Esophagus mucosa (tissue), 1 donor: ENCODE data around the gene SYNE1. TPM values are rescaled to one million over a fixed set of nuclear protein-coding genes. Genes with fewer than 3 reads are reported as not detected.

Experiments
- ATAC-seq: fragments of 200-7000 bp; cut with Tn5 transposase; one replicate; pipeline ENCODE4 v1.9.1; 2020
- total RNA-seq: library from RNA; stranded (reverse); gene quantifications from one replicate; pipeline ENCODE4 v1.2.4, GENCODE V29; 2023
- donor health status: DM: yes; HTN: yes; CAD: no.

SYNE1 gene
- total RNA-seq, 1 donor from 2014 or later: 4.0 TPM

- no peak for ATAC-seq
These were observed 364.2 kb downstream of the SYNE1 start for GRCh38 chr6:152273002-152273401.

DNA sequence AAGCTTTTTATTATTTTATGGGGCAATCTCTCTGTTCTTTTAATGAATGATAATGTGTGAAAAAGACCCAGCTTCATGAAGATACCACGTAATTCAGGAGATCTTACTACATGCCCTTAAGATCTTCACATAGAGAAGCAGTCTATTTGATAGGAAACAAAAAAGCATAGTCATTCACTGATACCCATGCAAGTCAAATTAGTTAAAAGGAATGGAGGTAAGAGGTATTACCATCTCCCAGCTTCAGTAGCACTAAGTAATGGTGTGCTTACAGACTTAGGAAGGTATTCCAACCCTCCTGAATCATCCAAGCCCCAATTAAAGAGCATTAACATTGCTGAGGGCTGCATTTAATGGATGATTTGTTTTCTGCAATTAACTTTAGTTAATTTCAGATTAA is 364.7 kb downstream of the SYNE1 start:
- no peak for ATAC-seq

- no peak for ATAC-seq
These were observed 365.2 kb downstream of the SYNE1 start for GRCh38 chr6:152271776-152272464.

GRCh38 chr6:152270301-152270925 is 366.7 kb downstream of the SYNE1 start:
- ATAC-seq: peak; percentile 33

GRCh38 chr6:152268846-152269442 is 368.2 kb downstream of the SYNE1 start:
- ATAC-seq: no peak

- no peak for ATAC-seq
These were observed 369.0 kb downstream of the SYNE1 start for GRCh38 chr6:152267967-152268845.

DNA sequence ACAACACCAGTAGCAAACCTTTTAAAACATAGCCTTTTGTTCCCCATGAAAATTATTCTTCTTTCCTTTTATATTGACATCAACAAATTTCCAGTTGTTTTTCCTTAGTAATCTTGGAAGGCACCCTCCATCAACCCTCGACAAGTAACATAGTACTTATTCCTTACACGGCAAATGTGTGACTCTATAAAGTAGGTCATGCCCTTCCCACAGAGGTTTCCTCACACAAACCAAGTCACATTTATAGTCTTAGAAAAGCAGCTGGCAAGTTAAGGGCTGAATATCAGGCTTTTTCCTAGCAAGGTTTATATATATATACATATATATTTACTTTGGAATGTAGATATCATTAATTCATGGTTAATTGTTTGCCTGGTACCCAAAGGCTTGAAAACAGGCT is 371.5 kb downstream of the SYNE1 start:
- ATAC-seq: no peak

DNA sequence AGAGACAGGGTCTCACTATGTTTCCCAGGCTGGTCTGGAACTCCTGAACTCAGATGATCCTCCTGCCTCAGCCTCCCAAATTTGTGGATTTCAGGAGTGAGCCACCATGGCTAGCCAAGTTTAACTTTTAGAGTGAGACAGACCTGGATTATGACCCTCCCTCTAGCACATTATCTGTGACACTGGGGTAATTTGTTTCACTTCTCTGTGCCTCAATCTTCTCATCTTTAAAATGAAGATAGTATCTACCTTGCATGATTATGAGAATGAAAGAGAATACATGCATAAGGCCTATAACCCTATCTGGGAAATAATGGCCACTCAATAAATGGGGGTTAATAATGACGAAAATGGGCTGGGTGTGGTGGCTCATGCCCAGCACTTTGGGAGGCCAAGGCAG is 373.6 kb downstream of the SYNE1 start:
- no peak for ATAC-seq

- ATAC-seq: no peak
These were observed 376.0 kb downstream of the SYNE1 start for GRCh38 chr6:152261179-152261578.

DNA sequence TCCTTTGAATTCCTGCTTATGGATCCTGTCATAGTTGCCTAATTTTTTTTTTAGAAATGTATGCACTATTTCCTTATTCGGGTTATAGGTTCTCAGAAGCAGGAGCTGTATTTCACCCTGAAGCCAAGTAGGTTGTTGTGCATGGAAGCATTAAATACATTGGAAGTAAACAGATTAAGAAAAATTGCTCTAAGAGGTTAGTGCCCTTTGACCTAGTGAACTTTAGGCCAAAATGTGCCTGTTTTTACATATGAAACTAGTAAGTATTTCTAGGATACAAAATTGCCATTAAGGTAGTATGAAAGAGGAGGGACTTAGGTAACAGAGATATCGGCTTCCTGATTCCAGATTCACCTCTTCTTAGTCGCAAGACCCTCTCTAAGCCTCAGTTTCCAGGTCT is 377.9 kb downstream of the SYNE1 start:
- no peak for ATAC-seq

DNA sequence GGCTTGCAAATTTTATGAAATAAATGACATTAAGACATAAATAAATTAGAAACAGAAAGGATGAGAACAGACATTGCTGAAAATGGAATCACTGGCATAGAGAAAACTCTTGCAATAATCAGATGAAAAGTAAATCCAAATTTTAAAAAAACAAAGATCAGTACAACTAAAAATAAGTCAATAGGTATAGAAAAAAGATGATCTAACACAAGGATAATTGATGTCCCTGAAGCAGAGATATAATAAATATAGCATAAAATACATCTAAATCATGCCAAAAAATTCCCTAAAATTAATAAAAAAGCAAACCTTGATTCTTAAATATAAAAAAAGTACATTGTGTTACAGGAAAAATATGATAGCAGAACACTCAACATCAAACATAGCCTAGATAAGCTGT is 379.6 kb downstream of the SYNE1 start:
- no peak for ATAC-seq

DNA sequence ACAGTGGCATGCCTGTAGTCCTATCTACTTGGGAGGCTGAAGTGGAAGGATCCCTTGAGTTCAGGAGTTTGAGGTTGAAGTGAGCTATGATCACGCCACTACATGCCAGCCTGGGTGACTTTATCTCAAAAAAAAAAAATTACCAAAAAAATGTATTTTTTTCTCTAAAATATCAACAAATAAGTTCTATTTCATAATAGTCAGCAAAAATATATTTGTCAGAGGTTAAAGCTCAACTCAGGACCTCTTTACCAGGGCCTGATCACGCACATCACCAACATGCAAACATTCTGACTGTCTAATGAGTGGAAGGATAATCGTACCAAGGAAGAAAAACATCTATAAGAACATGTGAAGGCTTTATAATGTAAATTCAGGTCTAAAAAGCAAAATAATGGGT is 387.0 kb downstream of the SYNE1 start:
- ATAC-seq: no peak

GRCh38 chr6:152248980-152249379 is 388.2 kb downstream of the SYNE1 start:
- no peak for ATAC-seq

GRCh38 chr6:152246554-152247337 is 390.4 kb downstream of the SYNE1 start:
- no peak for ATAC-seq

GRCh38 chr6:152244998-152245630 is 392.0 kb downstream of the SYNE1 start:
- no peak for ATAC-seq

- no peak for ATAC-seq
These were observed 396.0 kb downstream of the SYNE1 start for GRCh38 chr6:152241013-152241766.

GRCh38 chr6:152240436-152240835 is 396.7 kb downstream of the SYNE1 start:
- no peak for ATAC-seq

- no peak for ATAC-seq
These were observed 400.6 kb downstream of the SYNE1 start for GRCh38 chr6:152236370-152237097.

GRCh38 chr6:152233547-152234320 is 403.4 kb downstream of the SYNE1 start:
- no peak for ATAC-seq
